MM.1S (cell line): ENCODE data around the gene MAB21L4.

Experiments
- DNase-seq: peaks from one replicate; pipeline ENCODE4 v3.0.0-alpha.2; 2015
- H2AFZ ChIP-seq: fragments of 300-600 bp; sonication (generic); 2 replicates; pipeline ENCODE4 v1.6.0; 2016; ENCODE audit warnings: antibody characterized with exemption, low read length
- H3F3A ChIP-seq: fragments of 300-600 bp; sonication (generic); 2 replicates; pipeline ENCODE4 v1.6.1; 2016; ENCODE audit warnings: mild to moderate bottlenecking, antibody characterized with exemption, low read length, moderate library complexity, mixed read lengths; ENCODE audit not compliant: insufficient read depth
- H3K27ac ChIP-seq: fragments of 300-600 bp; sonication (generic); 2 replicates; pipeline ENCODE4 v1.5.1; 2016; ENCODE audit warnings: mild to moderate bottlenecking, low read length
- H3K27me3 ChIP-seq: fragments of 300-600 bp; sonication (generic); replicated peaks from 2 replicates; pipeline ENCODE4 v1.6.0; 2016; ENCODE audit warnings: low read length; ENCODE audit not compliant: insufficient read depth
- H3K36me3 ChIP-seq: fragments of 300-600 bp; sonication (generic); replicated peaks from 2 replicates; pipeline ENCODE4 v1.6.1; 2016; ENCODE audit warnings: mild to moderate bottlenecking, low read length, mixed read lengths; ENCODE audit not compliant: insufficient read depth
- H3K4me1 ChIP-seq: fragments of 300-600 bp; sonication (generic); 2 replicates; pipeline ENCODE4 v1.6.1; 2016; ENCODE audit warnings: low read length, mixed read lengths
- H3K4me2 ChIP-seq: fragments of 300-600 bp; sonication (generic); 2 replicates; pipeline ENCODE4 v1.6.0; 2016; ENCODE audit warnings: low read depth, low read length
- H3K4me3 ChIP-seq: fragments of 300-600 bp; sonication (generic); 2 replicates; pipeline ENCODE4 v1.5.1; 2016; ENCODE audit warnings: low read length, mixed read lengths
- H3K79me2 ChIP-seq: fragments of 300-600 bp; sonication (generic); 2 replicates; pipeline ENCODE4 v1.6.1; 2016; ENCODE audit warnings: mixed run types, low read length, mixed read lengths
- H3K9ac ChIP-seq: fragments of 300-600 bp; sonication (generic); 2 replicates; pipeline ENCODE4 v1.6.1; 2016; ENCODE audit warnings: low read length, mixed read lengths
- H3K9me2 ChIP-seq: fragments of 300-600 bp; sonication (generic); replicated peaks from 2 replicates; pipeline ENCODE4 v1.6.1; 2016; ENCODE audit warnings: mild to moderate bottlenecking, low read length, mixed read lengths; ENCODE audit not compliant: insufficient read depth
- H3K9me3 ChIP-seq: fragments of 300-600 bp; sonication (generic); replicated peaks from 2 replicates; pipeline ENCODE4 v1.6.1; 2016; ENCODE audit warnings: mild to moderate bottlenecking, low read length, mixed read lengths; ENCODE audit not compliant: insufficient read depth
- H4K20me1 ChIP-seq: fragments of 300-600 bp; sonication (generic); 2 replicates; pipeline ENCODE4 v1.6.1; 2016; ENCODE audit warnings: mild to moderate bottlenecking, low read length, moderate library complexity, mixed read lengths; ENCODE audit not compliant: insufficient read depth
- CTCF ChIP-seq: fragments of 300-600 bp; sonication (generic); IDR thresholded peaks from 2 replicates; pipeline ENCODE4 v1.5.1; 2016; ENCODE audit warnings: antibody characterized with exemption, low read length, mixed read lengths
- EZH2 ChIP-seq: fragments of 300-600 bp; sonication (generic); optimal IDR thresholded peaks from 2 replicates; pipeline ENCODE3; 2017; ENCODE audit warnings: low read depth, mild to moderate bottlenecking, antibody characterized with exemption, low read length, mixed read lengths
- EZH2phosphoT487 ChIP-seq: fragments of 300-600 bp; sonication (generic); IDR thresholded peaks from 2 replicates; pipeline ENCODE4 v1.6.1; 2018; ENCODE audit warnings: antibody characterized with exemption, low read length

Gene MAB21L4

DNA sequence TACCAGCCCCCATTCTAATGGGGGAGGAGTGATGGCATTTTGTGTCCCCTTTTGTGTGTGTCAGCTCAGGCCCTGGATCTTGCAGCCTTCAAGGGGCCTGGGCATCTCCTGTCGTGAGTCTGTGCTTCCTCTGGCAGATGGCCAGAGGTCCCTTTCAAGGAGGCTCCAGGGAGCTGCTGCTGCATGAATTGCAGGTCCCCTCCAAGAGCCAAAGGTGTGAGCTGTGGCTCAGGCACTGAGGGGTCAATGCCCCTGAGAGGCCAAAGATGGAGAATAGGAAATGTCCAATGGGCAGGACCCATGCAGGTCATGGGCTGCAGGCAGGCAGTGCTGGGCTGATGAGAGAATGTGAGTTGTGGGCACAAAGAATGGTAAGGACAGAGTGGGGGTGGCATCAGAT is 10.4 kb downstream of the MAB21L4 start:
- Histone ChIP-seq H4K20me1 (no peaks in the 10 kb centered on the region), H3F3A (no peaks in the 10 kb centered on the region), H3K9me2 (no peaks in the 10 kb centered on the region), H3K9ac (no peak overlapping the region), H3K79me2 (no peaks in the 10 kb centered on the region), H3K4me3 (no peak overlapping the region), H3K4me1 (no peaks in the 10 kb centered on the region), H3K9me3 (no peaks in the 10 kb centered on the region), H3K27ac (no peak overlapping the region), H3K27me3 (peaks cover 37% of the 10 kb centered on the region), H2AFZ (no peak overlapping the region), H3K36me3 (no peaks in the 10 kb centered on the region), H3K4me2 (no peak overlapping the region)
- DNase-seq, result no peak
- no peak for TF ChIP-seq EZH2phosphoT487
- TF ChIP-seq CTCF, result no peak

DNA sequence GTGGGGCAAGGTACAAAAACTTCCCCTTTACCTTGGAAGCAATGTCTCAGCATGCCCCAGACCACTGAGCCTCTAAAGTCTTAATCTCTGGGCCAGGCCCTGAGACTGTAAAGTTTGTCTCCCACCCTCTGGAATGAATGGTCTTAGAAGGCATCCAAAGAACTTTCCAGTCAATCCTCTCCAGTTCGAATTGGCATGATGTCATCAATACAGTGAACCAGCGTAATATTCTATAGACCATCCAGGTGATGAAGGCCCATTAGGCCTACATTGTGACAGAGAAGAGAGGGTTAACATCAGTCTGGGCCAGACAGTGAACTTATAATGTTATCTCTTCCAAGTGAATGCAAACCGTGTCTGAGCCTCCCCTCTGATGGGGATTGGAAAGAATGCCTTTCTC is 11.2 kb downstream of the MAB21L4 start:
- DNase-seq, result no peak
- H2AFZ ChIP-seq, result no peak overlapping the region
- H3K4me1 ChIP-seq, result no peaks in the 10 kb centered on the region
- no peak overlapping the region for H3K4me2 ChIP-seq
- H3K27ac ChIP-seq, result no peak overlapping the region
- H3F3A ChIP-seq, result no peaks in the 10 kb centered on the region
- no peaks in the 10 kb centered on the region for H3K36me3 ChIP-seq
- H3K79me2 ChIP-seq, result no peaks in the 10 kb centered on the region
- TF ChIP-seq EZH2phosphoT487 (no peak), CTCF (no peak), EZH2 (no peak)
- H3K4me3 ChIP-seq, result no peak overlapping the region
- no peaks in the 10 kb centered on the region for H4K20me1 ChIP-seq
- no peaks in the 10 kb centered on the region for H3K9me3 ChIP-seq
- no peak overlapping the region for H3K9ac ChIP-seq
- peaks cover 43% of the 10 kb centered on the region for H3K27me3 ChIP-seq
- no peaks in the 10 kb centered on the region for H3K9me2 ChIP-seq

DNA sequence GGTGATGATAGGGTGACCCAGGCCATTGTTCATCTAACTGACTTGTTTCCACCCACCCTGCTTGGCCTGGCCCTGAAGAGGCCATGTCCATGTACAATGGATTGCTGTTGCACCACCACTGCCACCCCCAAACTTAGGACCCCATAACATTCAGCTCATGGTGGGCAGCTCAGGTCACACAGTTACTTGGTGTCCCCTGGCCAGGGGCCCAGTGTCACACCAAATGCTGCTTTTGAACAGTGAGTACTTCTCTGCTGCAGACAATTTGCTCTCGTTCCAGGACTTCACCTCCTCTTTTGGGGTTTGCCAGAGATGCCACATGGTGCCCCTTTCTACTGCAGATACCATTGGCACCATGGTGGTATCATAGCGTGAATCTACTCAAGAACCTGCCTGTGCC is 11.7 kb downstream of the MAB21L4 start:
- Histone ChIP-seq H3K9ac (no peak overlapping the region), H2AFZ (no peak overlapping the region), H3K79me2 (no peaks in the 10 kb centered on the region), H3K36me3 (no peaks in the 10 kb centered on the region), H3K4me1 (no peaks in the 10 kb centered on the region), H3K9me2 (no peaks in the 10 kb centered on the region), H3F3A (no peaks in the 10 kb centered on the region), H3K27ac (no peak overlapping the region), H3K4me2 (no peak overlapping the region), H3K4me3 (no peak overlapping the region), H4K20me1 (no peaks in the 10 kb centered on the region), H3K27me3 (peaks cover 44% of the 10 kb centered on the region), H3K9me3 (no peaks in the 10 kb centered on the region)
- TF ChIP-seq CTCF (no peak), EZH2 (no peak), EZH2phosphoT487 (no peak)
- no peak for DNase-seq

GRCh38 chr2:240881913-240882312 is 14.0 kb downstream of the MAB21L4 start:
- Histone ChIP-seq H3K9ac (no peak overlapping the region), H3K27ac (no peak overlapping the region), H4K20me1 (no peaks in the 10 kb centered on the region), H3K4me1 (no peaks in the 10 kb centered on the region), H3K36me3 (no peaks in the 10 kb centered on the region), H2AFZ (no peak overlapping the region), H3K9me2 (no peaks in the 10 kb centered on the region), H3F3A (no peaks in the 10 kb centered on the region), H3K27me3 (peaks cover 62% of the 10 kb centered on the region), H3K79me2 (no peaks in the 10 kb centered on the region), H3K4me3 (no peak overlapping the region), H3K4me2 (no peak overlapping the region), H3K9me3 (no peaks in the 10 kb centered on the region)
- TF ChIP-seq EZH2phosphoT487 (no peak), EZH2 (no peak), CTCF (no peak)
- no peak for DNase-seq
